Caco-2 (cell line): ENCODE data around the gene MAMDC2. TPM values are rescaled to one million over a fixed set of nuclear protein-coding genes. Genes with fewer than 3 reads are reported as not detected.

Experiments
- BruUV-seq: library from RNA; stranded (reverse); fragments of 400-500 nt; replicated peaks from 2 replicates; lab custom pipeline; 2021; lab: Mats Ljungman, UMichigan
- CTCF ChIA-PET: fragments of 300-600 bp; sonication (Branson Sonifier 250); formaldehyde crosslinking; loops from one replicate; lab custom pipeline; 2022; ENCODE audit warnings: antibody characterized with exemption; lab: Charles Lee
- POLR2A ChIA-PET: fragments of 300-600 bp; sonication (Branson Sonifier 250); formaldehyde crosslinking; loops from one replicate; lab custom pipeline; 2022; ENCODE audit warnings: antibody characterized with exemption; lab: Charles Lee
- DNase-seq, 2 experiments: peaks; one replicate each; pipeline versions ENCODE4 v3.0.0 to v3.0.0-alpha.2; 2020 to 2022
- H3K27me3 ChIP-seq: replicated peaks from 2 replicates; pipeline ENCODE4 v1.6.0; 2011; ENCODE audit warnings: low read length; ENCODE audit not compliant: control insufficient read depth, insufficient read depth
- H3K36me3 ChIP-seq: 2 replicates; pipeline ENCODE4 v1.5.1; 2011; ENCODE audit warnings: low read length; ENCODE audit not compliant: control insufficient read depth, insufficient read depth
- H3K4me1 ChIP-seq: fragments of 250-450 bp; sonication (Bioruptor Pico); 2 replicates; pipeline ENCODE4 v1.5.1; 2020; ENCODE audit warnings: mild to moderate bottlenecking
- H3K4me3 ChIP-seq: 2 replicates; pipeline ENCODE4 v1.5.1; 2011; ENCODE audit warnings: low read depth, mild to moderate bottlenecking, control low read depth, low read length
- H3K9me3 ChIP-seq: fragments of 250-450 bp; sonication (Bioruptor Pico); 2 replicates; pipeline ENCODE4 v1.5.1; 2020; ENCODE audit warnings: mild to moderate bottlenecking, moderate library complexity
- H3K27ac Mint-ChIP-seq: one replicate; pipeline ENCODE4 v1.8.0; 2022; ENCODE audit warnings: mixed read lengths; ENCODE audit not compliant: unreplicated experiment
- H3K27me3 Mint-ChIP-seq: one replicate; pipeline ENCODE4 v1.8.0; 2022; ENCODE audit warnings: mixed read lengths; ENCODE audit not compliant: insufficient read depth, unreplicated experiment
- H3K36me3 Mint-ChIP-seq: one replicate; pipeline ENCODE4 v1.8.0; 2022; ENCODE audit warnings: mild to moderate bottlenecking, mixed read lengths; ENCODE audit not compliant: insufficient read depth, unreplicated experiment
- H3K4me1 Mint-ChIP-seq: one replicate; pipeline ENCODE4 v1.8.0; 2022; ENCODE audit warnings: low read depth, mixed read lengths; ENCODE audit not compliant: unreplicated experiment
- H3K4me3 Mint-ChIP-seq: one replicate; pipeline ENCODE4 v1.8.0; 2022; ENCODE audit warnings: mild to moderate bottlenecking, moderate library complexity, mixed read lengths; ENCODE audit not compliant: unreplicated experiment
- H3K9me3 Mint-ChIP-seq: one replicate; pipeline ENCODE4 v1.8.0; 2022; ENCODE audit warnings: mixed read lengths; ENCODE audit not compliant: unreplicated experiment
- CTCF ChIP-seq, 2 experiments: fragments of 200-600 bp in 1 of 2; IDR thresholded peaks; 1 replicate in 1 of 2; 2 replicates in 1 of 2; pipeline versions ENCODE4 v1.5.1 to v1.8.0; 2011 to 2022; ENCODE audit warnings: antibody characterized with exemption in 1 of 2, control low read depth in 1 of 2, inconsistent platforms in 1 of 2, low read depth in 1 of 2, low read length in 1 of 2, mild to moderate bottlenecking in 1 of 2, moderate library complexity in 1 of 2; ENCODE audit not compliant: insufficient read depth in 1 of 2, severe bottlenecking in 1 of 2, unreplicated experiment in 1 of 2
- intact Hi-C: fragments of 100-400 bp; cut with micrococcal nuclease; formaldehyde crosslinking; loops from one replicate; pipeline ENCODE4 v1.10.0; 2022; ENCODE audit not compliant: unreplicated experiment
- total RNA-seq: library from RNA; stranded (reverse); gene quantifications from 2 replicates; pipeline ENCODE4 v1.2.3, GENCODE V29; 2022

Gene MAMDC2
- total RNA-seq, 1 experiment from 2014 or later: not detected

GRCh38 chr9:70007831-70008230, 35.8 kb upstream of the MAMDC2 start:
- no peak overlapping the region for H3K4me3 Mint-ChIP-seq
- H3K27me3 ChIP-seq: no peaks in the 10 kb centered on the region
- H3K9me3 Mint-ChIP-seq: no peaks in the 10 kb centered on the region
- H3K36me3 ChIP-seq: no peaks in the 10 kb centered on the region
- BruUV-seq: no TSS peak
- ChIA-PET POLR2A (no interaction called here), CTCF (no interaction called here)
- DNase-seq: no peak
- no peaks in the 10 kb centered on the region for H3K27me3 Mint-ChIP-seq
- no peaks in the 10 kb centered on the region for H3K4me1 ChIP-seq
- H3K4me3 ChIP-seq: no peak overlapping the region
- TF ChIP-seq CTCF (IDR thresholded peaks at IDR 0.05; ENCODE audit: insufficient read depth in 1 of 2, low read depth in 1 of 2, low read length in 1 of 2, severe bottlenecking in 1 of 2, unreplicated experiment in 1 of 2): no peak
- no peaks in the 10 kb centered on the region for H3K36me3 Mint-ChIP-seq
- H3K9me3 ChIP-seq: no peaks in the 10 kb centered on the region
- no peaks in the 10 kb centered on the region for H3K4me1 Mint-ChIP-seq
- intact Hi-C loops: no loop called here
- no peak overlapping the region for H3K27ac Mint-ChIP-seq

GRCh38 chr9:70010015-70010414, 33.6 kb upstream of the MAMDC2 start:
- no TSS peak for BruUV-seq
- CTCF ChIA-PET: no interaction called here
- Mint-ChIP-seq H3K9me3 (no peaks in the 10 kb centered on the region), H3K4me1 (no peaks in the 10 kb centered on the region), H3K36me3 (no peaks in the 10 kb centered on the region), H3K27me3 (no peaks in the 10 kb centered on the region), H3K4me3 (no peak overlapping the region), H3K27ac (no peak overlapping the region)
- intact Hi-C loops: no loop called here
- no peak for DNase-seq
- no peaks in the 10 kb centered on the region for H3K9me3 ChIP-seq
- no peaks in the 10 kb centered on the region for H3K27me3 ChIP-seq
- H3K36me3 ChIP-seq: no peaks in the 10 kb centered on the region
- POLR2A ChIA-PET: no interaction called here
- H3K4me1 ChIP-seq: no peaks in the 10 kb centered on the region
- no peak for TF ChIP-seq CTCF (IDR thresholded peaks at IDR 0.05; ENCODE audit: insufficient read depth in 1 of 2, low read depth in 1 of 2, low read length in 1 of 2, severe bottlenecking in 1 of 2, unreplicated experiment in 1 of 2)
- no peak overlapping the region for H3K4me3 ChIP-seq

GRCh38 chr9:70011366-70011765, 32.3 kb upstream of the MAMDC2 start:
- no peaks in the 10 kb centered on the region for H3K36me3 Mint-ChIP-seq
- DNase-seq: no peak
- TF ChIP-seq CTCF (IDR thresholded peaks at IDR 0.05; ENCODE audit: insufficient read depth in 1 of 2, low read depth in 1 of 2, low read length in 1 of 2, severe bottlenecking in 1 of 2, unreplicated experiment in 1 of 2): no peak
- no peaks in the 10 kb centered on the region for H3K27me3 Mint-ChIP-seq
- Histone ChIP-seq H3K4me3 (no peak overlapping the region), H3K36me3 (no peaks in the 10 kb centered on the region), H3K9me3 (no peaks in the 10 kb centered on the region), H3K4me1 (no peaks in the 10 kb centered on the region), H3K27me3 (no peaks in the 10 kb centered on the region)
- intact Hi-C loops: no loop called here
- ChIA-PET POLR2A (no interaction called here), CTCF (no interaction called here)
- no peaks in the 10 kb centered on the region for H3K9me3 Mint-ChIP-seq
- no peaks in the 10 kb centered on the region for H3K4me1 Mint-ChIP-seq
- H3K4me3 Mint-ChIP-seq: no peak overlapping the region
- no TSS peak for BruUV-seq
- no peak overlapping the region for H3K27ac Mint-ChIP-seq
